GM18873 (cell line): ENCODE measurements around the gene PRR14L.
"Not testable (repeated sequence)": the region's sequence is repeated elsewhere in the genome, so short reads cannot be mapped to it uniquely, and the experiment has no call there.

ENCODE experiments used
- ATAC-seq: cut with Tn5 transposase; IDR thresholded peaks from one replicate; pipeline ENCODE4 v1.9.1; 2021; ENCODE audit warnings: mild to moderate bottlenecking, moderate library complexity, moderate number of reproducible peaks; ENCODE audit not compliant: unreplicated experiment, low FRiP score

The PRR14L gene

DNA sequence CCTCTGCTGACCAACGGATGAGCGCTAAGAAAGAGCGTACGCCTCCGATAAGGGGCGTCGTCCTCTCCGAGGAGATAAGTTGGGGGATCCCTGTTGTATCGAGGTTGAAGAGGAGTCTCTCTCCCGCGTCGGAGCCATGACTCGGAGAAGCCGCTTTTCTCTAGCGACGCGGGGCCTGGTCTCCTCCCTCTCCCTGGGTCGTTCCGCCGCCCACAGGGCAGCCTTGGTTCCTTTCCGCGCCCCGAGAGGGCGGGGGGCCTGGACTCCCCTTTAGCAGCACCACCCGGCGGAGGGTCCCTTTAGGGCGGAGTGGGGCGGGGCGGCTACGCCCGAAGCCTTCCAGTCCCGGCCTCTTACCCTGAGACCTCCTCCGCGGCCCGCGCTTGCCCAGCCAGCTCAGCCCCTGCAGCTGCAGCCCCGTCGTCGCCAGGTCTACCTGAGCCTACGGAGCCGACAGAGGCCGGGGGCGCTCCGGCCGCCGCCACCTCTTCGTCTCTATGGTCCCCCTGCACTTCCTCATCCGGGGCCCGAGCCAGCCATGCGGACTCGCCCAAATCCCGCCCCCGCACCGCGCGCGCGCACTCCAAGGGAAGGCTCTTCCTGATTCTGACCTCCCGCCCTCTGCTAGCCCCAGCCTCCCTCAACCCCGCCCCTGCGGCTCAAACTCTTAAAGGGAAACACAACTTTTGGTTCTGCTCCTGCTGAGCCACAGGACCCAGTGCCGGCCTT, at the start of gene PRR14L:
TSS of gene PRR14L (minus strand) at position 497 of the 729 bp plus-strand sequence. CDS start 11,272 bp downstream, outside the sequence.
- peak; percentile 51 for ATAC-seq

DNA sequence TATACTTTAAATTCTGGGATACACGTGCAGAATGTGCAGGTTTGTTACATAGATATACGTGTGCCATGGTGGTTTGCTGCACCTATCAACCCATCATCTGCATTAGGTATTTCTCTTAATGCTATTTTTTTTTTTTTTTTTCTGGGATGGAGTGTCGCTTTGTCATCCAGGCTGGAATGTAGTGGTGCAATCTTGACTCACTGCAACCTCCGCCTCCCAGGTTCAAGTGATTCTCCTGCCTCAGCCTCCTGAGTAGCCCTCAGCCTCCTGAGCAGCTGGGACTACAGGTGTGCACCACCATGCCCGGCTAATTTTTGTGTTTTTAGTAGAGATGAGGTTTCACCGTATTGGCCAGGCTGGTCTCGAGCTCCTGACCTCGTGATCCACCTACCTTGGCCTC, 49.4 kb upstream of the PRR14L start:
- ATAC-seq, result not testable (repeated sequence)

DNA sequence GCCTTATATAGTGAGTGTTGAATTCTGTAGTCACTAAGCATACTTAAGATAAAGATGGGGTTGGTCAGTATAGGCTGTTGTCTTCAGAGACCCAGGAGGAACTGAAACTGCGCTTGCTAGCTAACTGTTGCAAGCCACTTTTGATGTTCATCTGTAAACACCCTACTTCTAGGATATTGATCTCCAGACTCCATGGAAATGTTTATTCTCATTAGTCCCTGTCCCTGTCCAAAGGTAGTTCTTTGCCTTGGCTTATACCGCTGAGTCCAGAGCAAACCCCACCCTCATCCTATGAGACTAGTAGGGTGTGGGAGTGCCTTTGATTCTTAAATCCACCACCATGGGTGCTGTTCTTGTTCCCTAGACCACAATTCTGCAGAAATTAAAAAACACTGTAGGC, 40.3 kb upstream of the PRR14L start:
- no peak for ATAC-seq

DNA sequence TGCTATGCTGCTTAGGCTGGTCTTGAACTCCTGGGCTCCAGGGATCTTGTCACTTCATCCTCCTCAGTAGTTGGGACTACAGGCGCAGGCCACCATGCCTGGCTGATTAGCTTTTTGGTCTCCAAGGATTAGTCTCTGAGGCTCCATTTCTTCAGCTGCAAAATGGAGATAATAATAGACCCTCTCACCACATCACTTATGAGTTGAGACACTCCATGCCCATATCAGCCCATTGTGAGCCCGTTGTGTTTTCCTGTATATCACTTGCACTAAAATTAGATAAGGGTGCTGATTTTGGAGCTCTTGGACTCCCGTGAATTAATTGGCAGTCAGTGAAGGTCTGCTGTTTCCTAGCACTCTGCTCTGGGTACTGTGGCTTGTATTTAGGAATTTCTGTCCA, 39.9 kb upstream of the PRR14L start:
- no peak for ATAC-seq

DNA sequence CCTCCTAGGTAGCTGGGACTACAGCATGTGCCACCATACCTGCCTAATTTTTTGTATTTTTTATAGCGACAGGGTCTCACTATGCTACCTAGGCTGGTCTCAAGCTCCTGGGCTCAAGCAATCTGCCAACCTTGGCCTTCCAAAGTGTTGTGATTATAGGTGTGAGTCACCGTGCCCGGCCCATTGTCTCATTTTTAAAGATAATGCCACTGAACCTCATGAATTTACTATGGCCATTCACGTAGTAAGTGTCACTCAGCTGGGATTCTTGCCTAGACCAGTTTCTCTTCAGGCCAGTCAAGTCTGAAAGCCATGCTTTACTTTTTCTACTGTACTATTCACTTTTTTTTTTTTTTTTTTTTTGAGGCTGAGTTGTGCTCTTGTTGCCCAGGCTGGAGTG, 26.3 kb upstream of the PRR14L start:
- ATAC-seq, result no peak

- no peak for ATAC-seq
Measured at GRCh38 chr22:31773416-31773815, 23.5 kb upstream of the PRR14L start.

DNA sequence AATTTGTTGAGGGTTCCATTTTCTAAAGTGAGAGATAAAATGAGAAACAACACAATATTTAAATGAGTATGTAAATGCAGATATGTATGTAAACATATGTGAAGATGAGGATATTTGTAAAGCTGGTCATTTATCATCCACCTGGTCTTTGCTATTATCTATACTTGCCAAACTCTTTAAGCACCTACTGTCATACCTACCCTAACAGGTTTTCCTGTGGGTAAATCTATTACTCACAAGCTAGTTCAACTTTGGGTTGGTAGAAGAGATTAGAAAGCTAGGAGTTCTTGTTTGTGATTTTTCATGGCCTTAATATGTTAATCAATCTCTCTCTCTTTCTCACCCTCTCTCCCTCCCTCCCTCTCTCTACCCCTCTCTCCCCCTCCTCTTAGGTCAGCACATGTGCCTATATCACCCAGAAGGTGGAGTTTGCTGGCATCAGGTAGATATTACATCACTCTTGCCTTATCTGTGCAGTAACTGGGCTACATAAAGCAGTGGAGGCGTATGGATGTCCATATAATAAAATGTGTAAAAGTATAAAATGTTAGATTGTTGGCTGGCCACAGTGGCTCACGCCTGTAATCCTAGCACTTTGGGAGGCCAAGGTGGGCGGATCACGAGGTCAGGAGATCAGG, 18.6 kb upstream of the PRR14L start:
- no peak for ATAC-seq

DNA sequence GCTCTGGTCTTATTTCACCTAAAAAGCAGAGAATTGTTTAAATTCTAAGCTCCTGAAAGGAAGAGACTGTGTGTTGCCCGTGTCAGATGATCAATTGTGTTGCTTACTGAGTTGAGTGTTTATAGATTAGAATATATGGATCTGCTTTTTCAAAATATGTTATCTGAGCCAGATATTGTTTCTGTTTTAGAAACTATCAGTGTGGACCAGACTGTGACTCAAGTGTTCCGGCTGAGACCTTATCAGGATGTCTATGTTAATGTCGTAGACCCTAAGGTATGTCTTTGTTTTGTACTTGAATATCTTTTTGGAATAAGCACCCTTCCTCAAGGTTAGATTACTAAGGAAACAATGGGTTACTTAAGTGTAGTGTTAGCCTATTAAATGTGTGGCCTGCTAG, 14.9 kb upstream of the PRR14L start:
- no peak for ATAC-seq

- not testable (repeated sequence) for ATAC-seq
Measured at GRCh38 chr22:31758860-31759259, 8.9 kb upstream of the PRR14L start.

DNA sequence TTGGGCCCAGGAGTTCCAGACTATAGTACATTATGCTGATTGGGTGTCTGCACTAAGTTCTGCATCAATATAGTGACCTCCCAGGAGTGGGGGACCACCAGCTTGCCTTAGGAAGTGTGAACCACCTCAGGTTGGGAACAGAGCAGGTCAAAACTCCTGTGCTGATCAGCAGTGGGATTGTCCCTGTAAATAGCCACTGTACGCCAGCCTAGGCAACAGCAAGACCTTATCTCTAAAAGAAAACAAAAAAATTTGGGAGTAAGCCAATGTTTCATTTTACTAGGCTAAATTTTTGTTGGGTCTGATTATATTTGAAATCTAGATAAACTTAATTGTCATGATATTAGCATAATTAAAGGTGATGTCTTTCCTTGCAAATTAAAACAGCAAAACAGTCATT, 7.3 kb upstream of the PRR14L start:
- ATAC-seq, result no peak

- no peak for ATAC-seq
Measured at GRCh38 chr22:31754813-31755212, 4.9 kb upstream of the PRR14L start.

- ATAC-seq, result peak; percentile 44
Measured at GRCh38 chr22:31753634-31754501, 3.9 kb upstream of the PRR14L start, which contains the start of gene DEPDC5. Gene DEPDC5, plus strand, starts transcription at chr22:31754019. Its CDS starts 903 bp downstream, at chr22:31754922.

DNA sequence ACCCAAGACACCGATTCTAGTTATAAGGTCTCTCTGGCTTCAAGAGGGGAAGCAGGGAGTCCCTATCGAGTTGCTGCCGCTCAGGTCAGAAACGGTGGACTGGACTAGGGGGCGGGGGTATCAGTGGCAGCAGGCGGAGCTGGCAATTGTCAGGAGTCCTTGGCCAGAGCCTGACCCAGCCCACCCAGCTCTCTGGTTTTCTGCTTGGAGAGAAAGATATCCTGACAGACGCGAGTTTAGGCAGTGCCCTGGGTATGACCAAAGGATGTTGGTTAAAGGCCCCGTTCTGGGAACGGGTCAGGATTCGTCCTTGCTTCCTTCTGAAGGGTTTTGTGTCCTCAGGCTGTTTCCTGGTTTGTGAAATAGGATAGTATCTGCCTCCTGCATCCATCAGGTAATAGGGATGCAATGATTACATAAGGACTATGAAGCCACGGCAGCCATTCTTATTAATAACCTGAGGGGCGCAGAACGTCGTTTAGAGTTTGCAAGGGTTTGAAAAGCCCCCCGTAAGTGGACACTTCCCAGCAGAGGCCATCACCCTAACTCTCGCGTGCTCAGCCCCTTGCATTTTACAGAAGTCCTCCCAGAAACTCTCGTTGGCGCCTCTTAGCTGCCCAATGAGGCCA, 3.2 kb upstream of the PRR14L start:
- no peak for ATAC-seq

- no peak for ATAC-seq
Measured at GRCh38 chr22:31752096-31752847, 2.3 kb upstream of the PRR14L start.

GRCh38 chr22:31750365-31751284, 693 bp upstream of the PRR14L start:
- ATAC-seq, result no peak

- no peak for ATAC-seq
Measured at GRCh38 chr22:31748490-31748889, 1.4 kb downstream of the PRR14L start.

DNA sequence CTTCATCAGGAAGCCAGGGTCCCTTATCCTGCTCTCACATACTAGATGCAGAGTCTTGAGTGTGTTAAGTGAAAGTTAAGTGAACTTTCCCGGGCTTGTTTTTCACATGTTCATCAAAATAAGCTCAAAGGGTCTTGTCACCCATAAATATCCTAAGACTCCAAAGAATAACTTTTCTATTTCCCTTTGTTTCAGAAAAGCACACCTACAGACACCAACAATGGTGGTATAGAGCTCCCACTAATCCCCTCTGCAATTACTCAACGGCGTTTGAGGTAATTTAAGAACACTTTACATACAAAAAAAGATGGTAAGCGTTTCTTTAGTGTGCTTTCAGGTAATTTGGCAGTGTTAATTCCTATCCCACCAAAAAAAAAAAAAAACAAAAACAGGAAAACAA, 2.5 kb downstream of the PRR14L start:
- no peak for ATAC-seq

DNA sequence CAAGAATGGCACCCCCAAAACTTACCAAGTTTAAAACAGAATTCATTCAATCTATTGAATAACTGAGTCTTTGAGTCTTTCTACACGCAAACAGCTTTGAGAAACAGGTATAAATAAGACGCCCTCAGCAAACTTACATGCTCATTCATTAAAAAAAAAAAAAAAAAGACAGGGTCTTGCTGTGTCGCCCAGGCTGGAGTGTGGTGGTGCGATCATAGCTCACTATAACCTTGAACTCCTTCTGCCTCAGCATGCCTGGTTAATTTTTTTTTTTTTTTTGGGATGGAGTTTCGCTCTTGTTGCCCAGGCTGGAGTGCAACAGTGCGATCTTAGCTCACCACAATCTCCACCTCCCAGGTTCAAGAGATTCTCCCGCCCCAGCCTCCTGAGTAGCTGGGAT, 6.1 kb downstream of the PRR14L start:
- no peak for ATAC-seq

DNA sequence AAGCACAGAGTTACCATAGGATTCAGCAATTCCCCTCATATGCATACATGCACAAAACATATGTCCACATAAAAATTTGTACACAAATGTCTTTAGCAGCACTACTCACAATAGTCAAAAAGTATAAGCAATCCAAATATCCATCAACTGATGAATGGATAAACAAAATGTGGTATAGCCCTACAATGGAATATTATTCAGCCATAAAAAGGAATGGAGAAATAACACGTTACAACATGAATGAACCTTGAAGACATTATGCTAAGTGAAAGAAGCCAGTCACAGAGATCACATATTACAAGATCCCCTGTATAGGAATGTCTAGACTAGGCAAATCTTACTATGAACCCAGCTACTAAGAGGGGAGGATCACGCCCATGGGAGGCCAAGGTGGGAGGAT, 7.2 kb downstream of the PRR14L start:
- ATAC-seq, result no peak
